PFSK-1 (cell line): ENCODE measurements around the gene C6orf62.

Experiments used
- FOXP2 ChIP-seq: optimal IDR thresholded peaks from 2 replicates; pipeline ENCODE3; 2011; ENCODE audit warnings: borderline replicate concordance, control low read depth, inconsistent platforms; ENCODE audit not compliant: insufficient read depth; ENCODE audit errors: extremely low read length, extremely low read depth
- POLR2AphosphoS5 ChIP-seq: IDR thresholded peaks from 2 replicates; pipeline ENCODE4 v1.6.1; 2012; ENCODE audit warnings: low read depth, mild to moderate bottlenecking, control low read depth, low read length, moderate library complexity
- SIN3A ChIP-seq: IDR thresholded peaks from 2 replicates; pipeline ENCODE4 v1.6.1; 2012; ENCODE audit warnings: mild to moderate bottlenecking, low read length, moderate library complexity, borderline replicate concordance; ENCODE audit not compliant: insufficient read depth
- TAF1 ChIP-seq: IDR thresholded peaks from 2 replicates; pipeline ENCODE4 v1.6.1; 2012; ENCODE audit warnings: low read length, control low read depth, borderline replicate concordance; ENCODE audit not compliant: insufficient read depth
- TF ChIP-seq, protein P1 (sequence below), 2 experiments: IDR thresholded peaks; 2 replicates each; pipeline versions ENCODE4 v1.6.1 to v1.8.0; 2011 to 2012; ENCODE audit warnings: low read depth in 2 of 2, low read length in 2 of 2, control low read depth in 1 of 2, inconsistent platforms in 1 of 2, mild to moderate bottlenecking in 1 of 2, moderate library complexity in 1 of 2; ENCODE audit not compliant: insufficient read depth in 1 of 2

Gene C6orf62

DNA sequence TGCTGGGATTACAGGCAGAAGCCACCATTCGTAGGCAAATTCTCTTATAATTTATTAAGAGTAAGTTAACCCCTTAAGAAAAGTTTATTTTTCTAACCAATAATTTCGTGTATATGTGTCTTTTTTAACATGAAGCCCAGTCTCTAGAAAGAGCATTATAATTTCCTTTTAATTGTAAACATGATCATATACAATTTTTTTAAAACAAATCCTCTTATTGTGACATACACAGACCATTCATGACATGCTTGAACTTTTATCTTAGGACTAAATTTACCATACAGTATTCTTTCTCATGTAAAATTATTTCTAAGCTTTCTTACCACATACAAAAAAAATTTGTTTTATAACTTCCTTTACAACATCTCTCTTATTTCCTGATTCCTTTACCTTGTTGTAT lies 45.3 kb downstream of the C6orf62 start:
- TF ChIP-seq POLR2AphosphoS5, result no peak
- TF ChIP-seq TAF1, result no peak
- no peak for TF ChIP-seq SIN3A
- no peak for TF ChIP-seq FOXP2
- TF ChIP-seq, protein P1, sequence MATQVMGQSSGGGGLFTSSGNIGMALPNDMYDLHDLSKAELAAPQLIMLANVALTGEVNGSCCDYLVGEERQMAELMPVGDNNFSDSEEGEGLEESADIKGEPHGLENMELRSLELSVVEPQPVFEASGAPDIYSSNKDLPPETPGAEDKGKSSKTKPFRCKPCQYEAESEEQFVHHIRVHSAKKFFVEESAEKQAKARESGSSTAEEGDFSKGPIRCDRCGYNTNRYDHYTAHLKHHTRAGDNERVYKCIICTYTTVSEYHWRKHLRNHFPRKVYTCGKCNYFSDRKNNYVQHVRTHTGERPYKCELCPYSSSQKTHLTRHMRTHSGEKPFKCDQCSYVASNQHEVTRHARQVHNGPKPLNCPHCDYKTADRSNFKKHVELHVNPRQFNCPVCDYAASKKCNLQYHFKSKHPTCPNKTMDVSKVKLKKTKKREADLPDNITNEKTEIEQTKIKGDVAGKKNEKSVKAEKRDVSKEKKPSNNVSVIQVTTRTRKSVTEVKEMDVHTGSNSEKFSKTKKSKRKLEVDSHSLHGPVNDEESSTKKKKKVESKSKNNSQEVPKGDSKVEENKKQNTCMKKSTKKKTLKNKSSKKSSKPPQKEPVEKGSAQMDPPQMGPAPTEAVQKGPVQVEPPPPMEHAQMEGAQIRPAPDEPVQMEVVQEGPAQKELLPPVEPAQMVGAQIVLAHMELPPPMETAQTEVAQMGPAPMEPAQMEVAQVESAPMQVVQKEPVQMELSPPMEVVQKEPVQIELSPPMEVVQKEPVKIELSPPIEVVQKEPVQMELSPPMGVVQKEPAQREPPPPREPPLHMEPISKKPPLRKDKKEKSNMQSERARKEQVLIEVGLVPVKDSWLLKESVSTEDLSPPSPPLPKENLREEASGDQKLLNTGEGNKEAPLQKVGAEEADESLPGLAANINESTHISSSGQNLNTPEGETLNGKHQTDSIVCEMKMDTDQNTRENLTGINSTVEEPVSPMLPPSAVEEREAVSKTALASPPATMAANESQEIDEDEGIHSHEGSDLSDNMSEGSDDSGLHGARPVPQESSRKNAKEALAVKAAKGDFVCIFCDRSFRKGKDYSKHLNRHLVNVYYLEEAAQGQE (IDR thresholded peaks at IDR 0.05; ENCODE audit: insufficient read depth in 1 of 2, low read depth in 2 of 2, low read length in 2 of 2), result no peak

DNA sequence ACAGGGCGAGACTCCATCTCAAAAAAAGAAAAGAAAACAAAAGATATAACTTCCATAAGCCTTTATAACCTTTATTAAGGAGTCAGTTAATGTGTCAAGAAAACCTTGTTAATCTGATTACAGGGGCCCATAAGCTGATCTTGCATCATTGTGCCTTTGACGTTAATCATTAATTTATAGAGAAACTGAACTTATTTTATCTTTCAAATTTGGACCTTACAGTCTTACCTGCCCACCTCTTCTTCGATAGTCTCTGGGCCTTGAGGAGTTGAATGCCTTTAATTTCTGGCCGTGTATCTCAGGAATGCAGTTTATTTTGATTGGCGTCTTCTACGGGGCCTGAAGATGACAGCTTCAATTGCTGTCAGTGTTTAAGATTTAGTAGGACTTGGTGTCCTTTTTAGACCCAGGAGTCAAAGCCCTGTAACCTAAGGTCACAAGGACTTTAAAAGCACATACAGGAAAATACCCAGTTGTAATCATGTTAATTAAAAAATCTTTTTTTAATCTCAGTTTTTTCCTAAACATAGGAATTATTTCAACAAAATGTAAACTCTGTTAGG lies 46.3 kb downstream of the C6orf62 start:
- TF ChIP-seq, protein P1 (IDR thresholded peaks at IDR 0.05; ENCODE audit: insufficient read depth in 1 of 2, low read depth in 2 of 2, low read length in 2 of 2), result no peak
- TF ChIP-seq FOXP2, result no peak
- TF ChIP-seq SIN3A, result no peak
- TF ChIP-seq TAF1, result no peak
- no peak for TF ChIP-seq POLR2AphosphoS5

DNA sequence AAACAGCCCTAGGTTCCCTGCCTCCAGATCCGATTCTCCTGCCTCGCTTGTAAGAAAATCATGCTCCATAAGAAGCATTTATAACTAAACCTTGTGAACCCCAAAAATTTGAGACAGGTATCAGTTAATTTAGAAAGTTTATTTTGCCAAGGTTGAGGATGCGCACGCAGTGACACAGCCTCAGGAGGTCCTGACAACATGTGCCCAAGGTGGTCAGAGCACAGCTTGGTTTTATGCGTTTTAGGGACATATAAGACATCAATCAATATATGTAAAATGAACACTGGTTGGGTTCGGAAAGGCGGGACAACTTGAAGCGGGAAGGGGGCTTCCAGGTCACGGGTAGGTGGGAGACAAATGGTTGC lies 50.0 kb downstream of the C6orf62 start:
- TF ChIP-seq POLR2AphosphoS5 (no peak), TAF1 (no peak), SIN3A (no peak), FOXP2 (no peak)
- TF ChIP-seq, protein P1 (IDR thresholded peaks at IDR 0.05; ENCODE audit: insufficient read depth in 1 of 2, low read depth in 2 of 2, low read length in 2 of 2), result no peak

DNA sequence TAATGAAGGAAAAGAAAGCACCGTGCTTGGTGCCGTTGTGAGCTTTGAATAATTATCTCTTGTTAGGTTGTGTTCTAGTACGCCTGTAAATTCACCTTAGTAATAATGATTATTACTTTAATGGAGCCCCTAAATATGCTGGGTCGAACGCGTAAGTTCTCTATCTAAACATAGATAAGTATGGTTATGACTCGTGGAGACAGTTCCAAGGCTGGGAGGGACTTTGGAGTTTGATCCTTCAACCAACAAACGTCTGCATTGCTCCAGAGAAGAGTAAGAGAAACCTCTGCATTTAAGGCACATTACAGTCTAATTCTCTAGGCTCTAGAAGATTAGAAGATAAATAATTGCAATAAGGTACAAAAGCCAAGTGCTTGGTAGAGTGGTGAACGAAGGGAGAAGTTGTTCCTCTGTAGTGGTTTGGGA lies 51.6 kb downstream of the C6orf62 start:
- TF ChIP-seq TAF1 (no peak), POLR2AphosphoS5 (no peak), FOXP2 (no peak)

DNA sequence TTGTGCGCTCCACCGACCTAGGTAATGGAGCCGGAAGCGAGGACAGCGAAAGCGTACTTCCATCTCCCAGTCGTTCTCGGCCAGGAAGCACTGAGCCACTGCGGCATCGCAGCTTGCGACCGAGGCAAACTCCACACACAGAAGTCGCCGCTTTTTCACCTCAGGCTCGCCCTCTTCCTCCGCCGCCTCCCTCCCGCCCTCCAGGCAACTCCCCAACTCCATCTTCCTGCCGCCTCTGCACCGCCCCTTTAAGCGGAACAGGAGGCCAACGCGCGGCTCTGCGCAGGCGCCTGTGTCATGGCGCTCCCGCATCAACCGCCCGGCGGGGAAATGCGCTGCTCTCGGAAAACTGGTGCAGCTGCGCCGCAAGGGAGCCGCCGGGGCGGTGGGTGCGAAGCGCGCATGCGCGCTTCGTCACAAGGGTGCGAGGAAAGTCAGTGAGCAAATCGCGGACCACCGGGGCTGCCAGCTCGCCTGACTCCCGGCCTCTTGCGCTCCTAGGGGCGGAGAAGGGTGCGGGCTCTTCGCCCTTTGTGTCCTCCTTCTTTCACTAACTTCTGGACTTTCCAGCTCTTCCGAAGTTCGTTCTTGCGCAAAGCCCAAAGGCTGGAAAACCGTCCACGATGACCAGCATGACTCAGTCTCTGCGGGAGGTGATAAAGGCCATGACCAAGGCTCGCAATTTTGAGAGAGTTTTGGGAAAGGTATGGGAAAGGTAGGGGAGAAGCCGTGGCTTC lies 52.1 kb downstream of the C6orf62 start, which contains the start of the genes ACOT13 and TDP2:
TSS of gene ACOT13 (plus strand) at position 437 of the 737 bp plus-strand sequence. CDS start at position 624, 187 bp downstream.
TSS of gene TDP2 (minus strand) at position 259 of the 737 bp plus-strand sequence. CDS start at position 222, 37 bp downstream.
- TF ChIP-seq FOXP2, result peak; percentile 91
- TF ChIP-seq, protein P1 (IDR thresholded peaks at IDR 0.05; ENCODE audit: insufficient read depth in 1 of 2, low read depth in 2 of 2, low read length in 2 of 2), result no peak
- TF ChIP-seq SIN3A, result peak; percentile 59; the same call in 1 of the 2 replicates
- TF ChIP-seq POLR2AphosphoS5, result peak; percentile 88
- TF ChIP-seq TAF1, result no peak
